ENCODE data around the gene TSHZ1. TPM values are rescaled to one million over a fixed set of nuclear protein-coding genes. Genes with fewer than 3 reads are reported as not detected.

The TSHZ1 gene
- total RNA-seq, 2 experiments from 2014 or later, result 12.7 to 13.9 TPM

GRCh38 chr18:75297731-75298130 is 87.1 kb downstream of the TSHZ1 start:
- H3K36me3 Mint-ChIP-seq, result no peaks in the 10 kb centered on the region
- H3K27ac Mint-ChIP-seq, result no peak overlapping the region
- no peak for DNase-seq
- POLR2A ChIA-PET, result no interaction called here
- H3K9me3 Mint-ChIP-seq, result no peaks in the 10 kb centered on the region
- intact Hi-C loops (cut with micrococcal nuclease), result no loop called here
- H3K4me3 Mint-ChIP-seq, result no peak overlapping the region
- no peaks in the 10 kb centered on the region for H3K27me3 Mint-ChIP-seq
- no peaks in the 10 kb centered on the region for H3K4me1 Mint-ChIP-seq (ENCODE audit: low read depth)
- CTCF ChIA-PET, result no interaction called here

GRCh38 chr18:75304678-75305557 is 94.3 kb downstream of the TSHZ1 start:
- POLR2A ChIA-PET, result no interaction called here
- intact Hi-C loops (cut with micrococcal nuclease), result no loop called here
- no peak for DNase-seq
- H3K27ac Mint-ChIP-seq, result no peak overlapping the region
- peaks cover 4% of the 10 kb centered on the region for H3K9me3 Mint-ChIP-seq
- no peaks in the 10 kb centered on the region for H3K36me3 Mint-ChIP-seq
- H3K27me3 Mint-ChIP-seq, result no peaks in the 10 kb centered on the region
- CTCF ChIA-PET, result no interaction called here
- H3K4me1 Mint-ChIP-seq (ENCODE audit: low read depth), result no peaks in the 10 kb centered on the region
- H3K4me3 Mint-ChIP-seq, result no peak overlapping the region

- H3K4me1 Mint-ChIP-seq (ENCODE audit: low read depth), result no peaks in the 10 kb centered on the region
- H3K27ac Mint-ChIP-seq, result no peak overlapping the region
- CTCF ChIA-PET, result no interaction called here
- intact Hi-C loops (cut with micrococcal nuclease), result no loop called here
- no peaks in the 10 kb centered on the region for H3K36me3 Mint-ChIP-seq
- DNase-seq, result no peak
- H3K4me3 Mint-ChIP-seq, result no peak overlapping the region
- POLR2A ChIA-PET, result no interaction called here
- H3K27me3 Mint-ChIP-seq, result no peaks in the 10 kb centered on the region
- peaks cover 4% of the 10 kb centered on the region for H3K9me3 Mint-ChIP-seq
Observed at GRCh38 chr18:75305984-75306383, 95.4 kb downstream of the TSHZ1 start.

GRCh38 chr18:75307530-75307929 is 96.9 kb downstream of the TSHZ1 start:
- no peaks in the 10 kb centered on the region for H3K4me1 Mint-ChIP-seq (ENCODE audit: low read depth)
- intact Hi-C loops (cut with micrococcal nuclease), result no loop called here
- ChIA-PET CTCF (no interaction called here), POLR2A (interaction anchor here (0.7 kb wide), 1 partner anchor 171 kb away, joined by 3 read pairs; no protein-coding TSS in a partner anchor)
- H3K4me3 Mint-ChIP-seq, result no peak overlapping the region
- no peaks in the 10 kb centered on the region for H3K36me3 Mint-ChIP-seq
- H3K27me3 Mint-ChIP-seq, result no peaks in the 10 kb centered on the region
- peaks cover 4% of the 10 kb centered on the region for H3K9me3 Mint-ChIP-seq
- no peak overlapping the region for H3K27ac Mint-ChIP-seq
- DNase-seq, result no peak

DNA sequence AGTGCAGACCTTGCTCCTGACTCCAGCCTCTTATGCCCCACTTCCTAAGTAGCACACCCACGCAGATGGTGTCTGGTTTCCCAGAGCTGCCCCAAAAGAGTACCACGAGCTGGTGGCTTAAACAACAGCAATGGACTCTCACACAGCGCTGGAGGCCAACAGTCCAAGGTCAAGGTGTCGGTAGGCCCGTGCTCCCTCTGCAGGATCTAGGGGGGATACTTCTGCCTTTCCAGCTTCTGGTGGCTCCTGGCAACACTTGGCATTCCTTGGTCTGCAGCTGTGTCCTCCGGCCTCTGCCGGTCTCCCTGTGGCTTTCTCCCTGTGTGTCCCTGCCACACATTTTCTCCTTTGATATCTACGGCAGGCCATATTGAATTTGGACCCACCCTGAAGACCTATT is 99.0 kb downstream of the TSHZ1 start:
- DNase-seq, result no peak
- H3K27ac Mint-ChIP-seq, result no peak overlapping the region
- ChIA-PET POLR2A (no interaction called here), CTCF (no interaction called here)
- no peak overlapping the region for H3K4me3 Mint-ChIP-seq
- intact Hi-C loops (cut with micrococcal nuclease), result no loop called here
- H3K4me1 Mint-ChIP-seq (ENCODE audit: low read depth), result no peaks in the 10 kb centered on the region
- H3K36me3 Mint-ChIP-seq, result no peaks in the 10 kb centered on the region
- H3K9me3 Mint-ChIP-seq, result peaks cover 4% of the 10 kb centered on the region
- H3K27me3 Mint-ChIP-seq, result no peaks in the 10 kb centered on the region

GRCh38 chr18:75314117-75314516 is 103.5 kb downstream of the TSHZ1 start:
- no peak overlapping the region for H3K27ac Mint-ChIP-seq
- ChIA-PET POLR2A (no interaction called here), CTCF (no interaction called here)
- DNase-seq, result no peak
- no peaks in the 10 kb centered on the region for H3K4me1 Mint-ChIP-seq (ENCODE audit: low read depth)
- no peaks in the 10 kb centered on the region for H3K27me3 Mint-ChIP-seq
- peaks cover 2% of the 10 kb centered on the region for H3K9me3 Mint-ChIP-seq
- H3K36me3 Mint-ChIP-seq, result no peaks in the 10 kb centered on the region
- intact Hi-C loops (cut with micrococcal nuclease), result no loop called here
- no peak overlapping the region for H3K4me3 Mint-ChIP-seq

GRCh38 chr18:75314606-75315005 is 104.0 kb downstream of the TSHZ1 start:
- ChIA-PET POLR2A (no interaction called here), CTCF (no interaction called here)
- H3K9me3 Mint-ChIP-seq, result peaks cover 2% of the 10 kb centered on the region
- no peak for DNase-seq
- intact Hi-C loops (cut with micrococcal nuclease), result no loop called here
- no peaks in the 10 kb centered on the region for H3K4me1 Mint-ChIP-seq (ENCODE audit: low read depth)
- H3K27me3 Mint-ChIP-seq, result no peaks in the 10 kb centered on the region
- H3K4me3 Mint-ChIP-seq, result no peak overlapping the region
- no peaks in the 10 kb centered on the region for H3K36me3 Mint-ChIP-seq
- H3K27ac Mint-ChIP-seq, result no peak overlapping the region

GRCh38 chr18:75316223-75316622 is 105.6 kb downstream of the TSHZ1 start:
- no peaks in the 10 kb centered on the region for H3K36me3 Mint-ChIP-seq
- H3K9me3 Mint-ChIP-seq, result no peaks in the 10 kb centered on the region
- ChIA-PET POLR2A (no interaction called here), CTCF (no interaction called here)
- no peaks in the 10 kb centered on the region for H3K4me1 Mint-ChIP-seq (ENCODE audit: low read depth)
- no peaks in the 10 kb centered on the region for H3K27me3 Mint-ChIP-seq
- intact Hi-C loops (cut with micrococcal nuclease), result no loop called here
- DNase-seq, result no peak
- H3K27ac Mint-ChIP-seq, result no peak overlapping the region
- H3K4me3 Mint-ChIP-seq, result no peak overlapping the region

DNA sequence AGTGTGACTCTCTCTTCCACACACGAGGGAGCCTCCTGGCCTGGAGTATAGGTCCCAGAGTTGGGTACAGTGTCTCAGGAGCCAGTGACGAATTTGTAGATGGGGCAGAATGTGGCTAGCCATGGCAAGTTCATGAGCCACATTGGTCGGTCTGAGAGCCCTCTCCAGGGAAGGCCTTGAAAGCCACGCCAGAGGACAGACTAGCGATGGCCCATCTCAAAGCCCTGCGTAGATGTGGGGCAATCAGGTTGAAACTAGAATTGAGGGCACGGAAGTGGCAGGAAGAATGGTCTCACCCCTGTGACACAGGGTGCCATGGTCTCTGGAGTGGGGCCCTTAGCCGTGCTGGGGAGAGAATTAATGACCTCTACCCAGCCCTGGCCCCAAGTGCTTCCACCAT is 106.2 kb downstream of the TSHZ1 start:
- Mint-ChIP-seq H3K36me3 (no peaks in the 10 kb centered on the region), H3K27me3 (peaks cover 3% of the 10 kb centered on the region), H3K27ac (no peak overlapping the region), H3K4me3 (no peak overlapping the region), H3K4me1 (ENCODE audit: low read depth) (no peaks in the 10 kb centered on the region), H3K9me3 (no peaks in the 10 kb centered on the region)
- ChIA-PET POLR2A (no interaction called here), CTCF (no interaction called here)
- intact Hi-C loops (cut with micrococcal nuclease), result no loop called here
- no peak for DNase-seq

GRCh38 chr18:75317300-75317699 is 106.7 kb downstream of the TSHZ1 start:
- H3K27me3 Mint-ChIP-seq, result peaks cover 3% of the 10 kb centered on the region
- no peaks in the 10 kb centered on the region for H3K36me3 Mint-ChIP-seq
- ChIA-PET POLR2A (no interaction called here), CTCF (no interaction called here)
- H3K4me3 Mint-ChIP-seq, result no peak overlapping the region
- no peaks in the 10 kb centered on the region for H3K4me1 Mint-ChIP-seq (ENCODE audit: low read depth)
- DNase-seq, result no peak
- H3K9me3 Mint-ChIP-seq, result no peaks in the 10 kb centered on the region
- intact Hi-C loops (cut with micrococcal nuclease), result no loop called here
- H3K27ac Mint-ChIP-seq, result no peak overlapping the region

DNA sequence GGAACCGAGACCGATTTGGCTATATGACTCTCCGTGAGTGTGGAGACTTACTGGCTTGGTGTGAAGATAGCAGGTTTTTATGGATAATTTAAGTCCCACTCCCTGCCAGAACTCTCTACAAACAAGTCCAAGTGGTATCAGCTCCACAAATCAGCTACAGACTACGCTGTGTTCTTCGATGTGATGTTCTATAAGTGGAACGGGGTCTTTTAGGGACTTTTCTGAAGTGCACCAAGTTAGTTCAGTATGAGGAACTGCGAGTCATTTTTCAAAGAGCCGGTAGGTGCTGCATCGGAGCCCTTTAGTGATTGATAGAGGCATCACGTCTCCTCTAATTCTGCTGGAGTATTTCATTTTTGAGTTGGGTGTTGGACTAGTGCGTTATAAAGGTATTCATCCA is 107.1 kb downstream of the TSHZ1 start:
- Mint-ChIP-seq H3K9me3 (no peaks in the 10 kb centered on the region), H3K36me3 (no peaks in the 10 kb centered on the region), H3K27ac (no peak overlapping the region), H3K4me1 (ENCODE audit: low read depth) (no peaks in the 10 kb centered on the region), H3K27me3 (peaks cover 3% of the 10 kb centered on the region), H3K4me3 (no peak overlapping the region)
- ChIA-PET CTCF (no interaction called here), POLR2A (interaction anchor here (0.7 kb wide), 1 partner anchor 10 kb away, joined by 3 read pairs; no protein-coding TSS in a partner anchor)
- intact Hi-C loops (cut with micrococcal nuclease), result no loop called here
- no peak for DNase-seq

DNA sequence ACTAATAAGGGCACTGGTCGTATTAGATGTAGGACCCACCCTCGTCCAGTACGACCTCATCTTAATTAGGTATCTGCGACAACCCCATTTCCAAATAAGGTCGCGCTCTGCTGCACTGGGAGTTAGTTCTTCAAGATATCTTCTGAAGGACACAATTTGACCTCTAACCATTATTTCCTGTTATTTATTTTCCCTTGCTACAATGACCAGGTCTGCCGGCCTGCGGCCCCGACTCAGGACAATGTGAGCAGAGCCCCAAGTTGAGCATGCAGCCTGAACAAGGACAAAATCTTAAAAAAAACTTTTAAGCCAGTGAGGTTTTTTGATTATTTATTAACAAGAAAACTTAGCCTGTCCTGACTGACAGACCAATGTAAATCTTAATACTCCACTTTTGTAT is 109.3 kb downstream of the TSHZ1 start:
- CTCF ChIA-PET, result no interaction called here
- no peak overlapping the region for H3K27ac Mint-ChIP-seq
- H3K9me3 Mint-ChIP-seq, result no peaks in the 10 kb centered on the region
- H3K4me1 Mint-ChIP-seq (ENCODE audit: low read depth), result no peaks in the 10 kb centered on the region
- H3K36me3 Mint-ChIP-seq, result no peaks in the 10 kb centered on the region
- peaks cover 3% of the 10 kb centered on the region for H3K27me3 Mint-ChIP-seq
- POLR2A ChIA-PET, result no interaction called here
- intact Hi-C loops (cut with micrococcal nuclease), result no loop called here
- DNase-seq, result no peak
- H3K4me3 Mint-ChIP-seq, result no peak overlapping the region

DNA sequence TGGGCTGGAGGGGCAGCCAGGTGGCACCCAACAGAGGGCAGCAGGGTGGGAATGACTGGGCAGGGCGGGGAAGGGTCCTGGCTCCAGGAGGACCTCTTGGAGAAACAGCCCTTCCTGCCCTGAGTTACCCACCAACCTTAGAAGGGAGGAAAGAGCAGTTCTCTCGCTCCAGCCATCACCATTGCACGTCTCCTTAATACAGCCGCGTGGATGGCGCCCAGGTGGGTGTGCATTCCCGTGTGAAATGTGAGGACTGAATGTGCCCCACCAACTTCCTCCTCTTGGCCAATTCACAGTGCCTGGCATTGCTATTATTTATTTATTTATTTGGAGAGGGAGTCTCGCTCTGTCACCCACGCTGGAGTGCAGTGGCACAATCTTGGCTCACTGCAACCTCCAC is 109.9 kb downstream of the TSHZ1 start:
- Mint-ChIP-seq H3K27ac (no peak overlapping the region), H3K27me3 (peaks cover 6% of the 10 kb centered on the region), H3K36me3 (no peaks in the 10 kb centered on the region), H3K9me3 (peaks cover 6% of the 10 kb centered on the region), H3K4me3 (no peak overlapping the region), H3K4me1 (ENCODE audit: low read depth) (no peaks in the 10 kb centered on the region)
- intact Hi-C loops (cut with micrococcal nuclease), result no loop called here
- no peak for DNase-seq
- ChIA-PET POLR2A (no interaction called here), CTCF (no interaction called here)

Data from activated CD4-positive, alpha-beta memory T cell treated with anti-CD3 and anti-CD28 coated beads for 36 hours (primary cell).